ENCODE data around the gene TMEM52.
"Not testable (repeated sequence)": the region's sequence is repeated elsewhere in the genome, so short reads cannot be mapped to it uniquely, and the experiment has no call there.

Gene TMEM52

GRCh38 chr1:1945782-1946393, 26.8 kb upstream of the TMEM52 start:
- no peak for DNase-seq

GRCh38 chr1:1943834-1944570, 24.9 kb upstream of the TMEM52 start:
- DNase-seq, result peak; percentile 53

DNA sequence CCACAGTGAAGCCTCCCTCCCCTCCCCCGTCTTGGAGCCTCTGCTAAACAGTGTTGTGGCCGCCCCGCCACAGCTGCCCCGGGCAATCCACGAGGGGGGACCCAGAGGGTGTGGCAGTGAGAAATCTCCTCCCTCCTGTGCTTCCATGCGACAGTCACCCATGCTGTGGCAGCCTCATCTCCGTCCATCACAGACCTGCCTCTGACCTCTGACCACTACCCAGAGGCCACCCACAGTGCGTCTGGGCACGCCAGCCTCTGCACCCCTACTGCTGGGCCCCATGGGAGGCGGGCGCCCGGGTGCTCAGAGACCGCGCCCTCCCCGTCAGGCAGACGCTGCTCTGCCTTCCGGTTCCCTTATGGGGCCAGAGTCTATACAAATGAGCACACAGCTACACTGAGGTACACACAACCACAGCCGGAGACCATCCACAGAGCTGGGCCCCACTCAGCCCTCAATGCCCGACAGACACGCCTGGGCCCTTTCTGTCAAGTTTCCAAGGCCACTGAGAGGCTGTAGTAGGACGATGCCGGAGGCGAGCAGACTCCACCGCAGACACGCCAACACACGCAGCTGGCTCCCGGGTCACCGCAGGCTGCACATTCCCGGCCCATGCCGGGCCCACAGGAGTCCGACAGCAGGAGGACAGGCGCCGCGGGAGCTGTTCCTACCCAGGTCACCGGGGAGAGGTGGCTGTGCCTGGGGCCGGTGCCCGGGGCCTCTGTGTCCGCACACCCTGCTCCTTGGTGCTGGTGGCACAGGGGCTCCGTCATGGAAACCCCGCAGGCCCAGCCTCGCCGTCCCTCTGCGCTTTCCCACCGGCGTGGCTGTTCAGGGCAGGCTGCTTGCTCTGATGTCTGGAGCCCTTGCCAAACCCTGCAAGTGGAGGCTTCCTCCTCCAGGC, 23.9 kb upstream of the TMEM52 start:
- no peak for DNase-seq

GRCh38 chr1:1941868-1942752, 23.0 kb upstream of the TMEM52 start:
- no peak for DNase-seq

DNA sequence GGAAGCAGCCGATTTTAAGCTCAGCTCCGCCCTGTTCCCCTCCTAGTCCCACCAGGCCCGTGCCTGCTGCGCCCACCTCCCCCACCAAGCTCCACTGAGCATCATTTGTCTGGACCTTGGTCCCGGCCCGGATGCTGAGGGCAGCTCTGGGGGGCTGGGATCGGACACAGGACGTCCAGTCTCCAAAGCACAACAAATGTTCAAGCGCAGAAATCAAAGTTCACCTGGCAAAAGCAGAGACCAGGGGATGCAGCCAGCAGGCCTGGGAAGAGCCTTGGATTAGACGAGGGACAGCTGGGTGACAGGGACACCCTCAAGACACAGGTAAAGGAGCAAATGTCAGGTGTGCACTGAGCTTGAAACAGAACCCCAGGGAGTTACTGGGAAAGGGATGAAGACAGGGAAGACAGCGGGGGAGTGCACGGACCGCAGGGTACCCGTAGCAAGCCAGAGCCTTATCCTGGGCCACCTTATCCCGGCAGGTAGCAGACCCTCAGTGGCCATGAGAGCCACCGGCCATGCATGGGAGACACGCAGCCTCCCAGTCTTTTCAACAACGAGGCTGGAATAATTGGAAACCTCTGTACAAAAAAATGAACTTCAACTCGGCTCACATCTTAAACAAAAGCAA, 22.2 kb upstream of the TMEM52 start:
- DNase-seq, result no peak

DNA sequence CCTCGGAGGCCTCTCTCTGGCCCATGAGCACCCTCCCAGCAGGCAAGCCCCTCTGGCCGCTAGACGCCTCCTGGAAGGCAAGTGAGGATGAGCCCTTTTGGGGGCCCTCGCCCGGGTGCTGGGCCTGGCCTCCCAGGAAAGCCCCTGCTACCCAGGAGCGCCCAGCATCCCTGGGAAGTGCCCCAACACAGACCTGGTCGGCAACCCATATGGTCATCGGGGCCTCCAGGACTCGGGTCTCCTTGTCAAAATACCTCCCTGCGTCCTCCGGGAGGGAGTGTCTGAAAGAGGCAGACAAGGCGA, 21.0 kb upstream of the TMEM52 start:
- no peak for DNase-seq

DNA sequence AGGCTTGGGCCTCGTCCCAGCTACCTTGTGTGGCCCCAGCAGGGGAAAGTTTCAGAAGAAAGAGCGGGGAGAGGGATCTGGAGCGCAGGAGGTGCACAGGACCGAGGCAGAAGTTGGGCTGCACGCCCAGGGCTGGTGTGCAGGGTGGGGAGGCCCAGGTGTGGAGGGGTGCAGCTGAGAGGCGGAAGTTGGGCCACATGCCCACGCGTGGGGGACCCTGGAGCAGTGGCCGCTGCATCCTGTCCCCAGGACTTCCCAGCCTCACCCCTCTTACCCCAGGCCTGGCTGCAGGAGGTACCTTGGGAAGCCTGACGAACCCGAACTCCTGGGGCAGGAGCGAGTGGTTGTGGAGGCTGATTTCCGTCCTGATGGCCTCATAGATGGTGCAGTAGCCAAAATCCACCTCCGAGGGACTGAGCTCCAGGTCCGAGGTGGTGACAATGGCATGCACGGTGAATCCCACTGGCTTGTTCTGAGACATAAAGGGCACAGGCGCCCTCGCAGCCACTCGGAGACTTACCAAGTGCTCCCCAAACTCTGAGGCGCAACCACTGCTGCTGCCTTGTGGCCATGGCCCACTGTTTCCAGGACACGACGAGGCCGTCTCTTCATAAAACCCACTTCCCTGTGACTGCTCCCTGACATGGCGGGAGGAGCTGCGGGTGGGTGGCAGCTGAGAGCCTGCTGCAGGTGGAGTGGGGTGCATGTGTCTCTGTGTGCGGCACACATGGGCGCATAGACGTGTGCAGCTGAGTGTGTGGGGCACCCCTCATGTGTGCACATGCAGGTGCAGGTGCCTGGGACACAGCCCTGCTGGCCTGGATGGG, 20.4 kb upstream of the TMEM52 start:
- DNase-seq, result no peak

GRCh38 chr1:1938613-1939295, 19.7 kb upstream of the TMEM52 start:
- no peak for DNase-seq

- DNase-seq, result no peak
These were observed 19.1 kb upstream of the TMEM52 start for GRCh38 chr1:1938276-1938573.

GRCh38 chr1:1937549-1938275, 18.6 kb upstream of the TMEM52 start:
- DNase-seq, result no peak

- no peak for DNase-seq
These were observed 18.0 kb upstream of the TMEM52 start for GRCh38 chr1:1937061-1937460.

- DNase-seq, result not testable (repeated sequence)
These were observed 15.8 kb upstream of the TMEM52 start for GRCh38 chr1:1934848-1935247.

- no peak for DNase-seq
These were observed 10.8 kb upstream of the TMEM52 start for GRCh38 chr1:1929639-1930545.

GRCh38 chr1:1929102-1929638, 10.1 kb upstream of the TMEM52 start:
- no peak for DNase-seq

DNA sequence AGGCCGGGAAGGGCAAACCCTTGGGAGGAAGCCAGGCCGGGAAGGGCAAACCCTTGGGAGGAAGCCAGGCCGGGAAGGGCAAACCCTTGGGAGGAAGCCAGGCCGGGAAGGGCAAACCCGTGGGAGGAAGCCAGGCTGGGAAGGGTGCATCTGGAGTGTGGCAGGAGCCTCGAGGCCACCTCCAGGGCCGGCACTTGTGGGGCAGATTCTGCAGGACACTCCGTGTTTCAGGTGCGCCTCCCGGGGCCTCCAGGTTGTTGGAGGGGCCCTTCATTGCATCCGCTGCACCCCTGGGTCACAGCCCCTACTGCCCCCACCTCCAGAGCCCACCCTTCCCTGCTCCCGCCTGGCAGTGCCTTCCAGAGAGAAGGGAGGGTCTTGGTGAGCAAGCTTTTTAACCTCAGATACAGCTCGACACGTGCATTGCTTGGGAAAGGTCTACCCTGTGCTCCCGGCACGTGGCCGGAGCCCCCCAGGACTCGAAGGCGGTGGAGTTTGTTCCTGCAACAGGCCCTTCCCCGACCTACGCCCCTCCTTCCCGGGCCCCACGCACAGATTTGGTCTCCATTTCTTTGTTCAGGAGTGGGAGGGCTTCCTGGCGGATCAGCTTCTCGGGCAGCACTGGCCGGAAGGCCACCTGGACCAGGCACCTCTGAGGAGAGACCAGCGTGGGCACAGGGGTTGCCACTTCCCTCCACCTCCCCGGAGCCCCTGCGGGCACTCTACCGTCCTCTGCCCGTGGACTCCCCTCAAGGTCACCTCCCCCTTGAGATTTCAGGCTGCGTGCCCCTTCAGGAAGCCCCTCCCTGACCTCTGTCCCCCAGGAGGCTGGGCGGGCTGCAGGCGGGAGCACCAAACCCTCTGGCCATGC, 9.4 kb upstream of the TMEM52 start:
- DNase-seq, result no peak

DNA sequence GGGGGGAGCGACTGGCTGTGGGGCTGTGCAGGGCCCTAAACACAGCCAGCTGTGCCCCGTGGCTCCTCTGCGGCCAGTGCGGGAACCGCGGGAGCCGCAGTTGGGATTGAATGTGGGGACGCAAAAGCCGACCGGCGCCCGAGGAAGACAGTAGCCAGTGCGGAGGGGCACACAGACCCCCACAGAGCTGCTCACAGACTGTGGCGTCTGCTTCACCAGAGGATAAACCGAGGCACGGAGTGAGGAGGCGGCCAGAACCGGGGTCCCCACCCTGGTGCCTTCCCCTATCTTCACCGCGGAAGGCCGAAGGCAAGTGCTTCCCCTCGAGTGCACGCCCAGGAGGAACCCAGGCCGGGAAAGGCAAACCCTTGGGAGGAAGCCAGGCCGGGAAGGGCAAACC, 8.7 kb upstream of the TMEM52 start:
- DNase-seq, result no peak

GRCh38 chr1:1926886-1927660, 8.0 kb upstream of the TMEM52 start:
- DNase-seq, result no peak
